SK-N-SH (cell line): ENCODE measurements around the gene MUCL1.

Experiments
- CHD2 ChIP-seq: fragments of 150-350 bp; IDR thresholded peaks from 2 replicates; pipeline ENCODE4 v1.6.1; 2018; ENCODE audit warnings: low read length; ENCODE audit not compliant: partially characterized antibody
- CTCF ChIP-seq: fragments of 200-600 bp; sonication (generic); IDR thresholded peaks from 2 replicates; pipeline ENCODE4 v1.6.1; 2017; ENCODE audit warnings: antibody characterized with exemption, mild to moderate bottlenecking, moderate library complexity
- FOXJ3 ChIP-seq: sonication (generic); formaldehyde crosslinking; IDR thresholded peaks from 2 replicates; pipeline ENCODE4 v1.5.1; 2020; ENCODE audit warnings: mild to moderate bottlenecking, missing genetic modification reagents
- NFIC ChIP-seq: IDR thresholded peaks from 2 replicates; pipeline ENCODE4 v1.4.0; 2012; ENCODE audit warnings: borderline replicate concordance
- NRF1 ChIP-seq: IDR thresholded peaks from 2 replicates; pipeline ENCODE4 v1.6.1; 2012; ENCODE audit warnings: low read depth, mild to moderate bottlenecking, low read length
- POLR2AphosphoS5 ChIP-seq: IDR thresholded peaks from 2 replicates; pipeline ENCODE4 v1.6.1; 2012; ENCODE audit warnings: low read depth, low read length
- RAD21 ChIP-seq: IDR thresholded peaks from 2 replicates; pipeline ENCODE4 v1.6.1; 2012; ENCODE audit warnings: mild to moderate bottlenecking, low read length
- RCOR1 ChIP-seq: fragments of 150-350 bp; IDR thresholded peaks from 2 replicates; pipeline ENCODE4 v1.6.1; 2017; ENCODE audit warnings: antibody characterized with exemption, low read length
- REST ChIP-seq: IDR thresholded peaks from 2 replicates; pipeline ENCODE4 v1.6.1; 2012; ENCODE audit warnings: mild to moderate bottlenecking, low read depth, low read length, moderate library complexity
- SMC3 ChIP-seq: IDR thresholded peaks from 2 replicates; pipeline ENCODE4 v1.6.1; 2012; ENCODE audit warnings: low read depth, low read length, improper control_type of control experiment
- YY1 ChIP-seq: IDR thresholded peaks from 2 replicates; pipeline ENCODE4 v1.4.0; 2012; ENCODE audit warnings: low read depth, mild to moderate bottlenecking

- TF ChIP-seq NRF1 (no peak), CTCF (no peak), NFIC (no peak), YY1 (no peak), REST (no peak), SMC3 (no peak), POLR2AphosphoS5 (no peak), RCOR1 (no peak), CHD2 (no peak), RAD21 (no peak), FOXJ3 (CRISPR knock-in tag) (no peak)
Observed at GRCh38 chr12:54879150-54879549, 24.8 kb downstream of the MUCL1 start.
